T-helper 1 cell treated with Interleukin-12 subunit alpha and Interleukin-12 subunit beta and Interleukin-4 antibody, amounts not matched to agents 30 μg/mL and 1 μg/mL, for 36 hours (primary cell): ENCODE data around the gene C17orf78.
"Not testable (repeated sequence)": the region's sequence is repeated elsewhere in the genome, so short reads cannot be mapped to it uniquely, and the experiment has no call there.

Experiments used
- H3K27ac Mint-ChIP-seq: one replicate; pipeline ENCODE4 v1.8.0; 2021; ENCODE audit warnings: mild to moderate bottlenecking, mixed read lengths
- H3K27me3 Mint-ChIP-seq: one replicate; pipeline ENCODE4 v1.8.0; 2021; ENCODE audit warnings: low read depth, mixed read lengths
- H3K36me3 Mint-ChIP-seq: one replicate; pipeline ENCODE4 v1.8.0; 2021; ENCODE audit warnings: low read depth, mixed read lengths
- H3K4me1 Mint-ChIP-seq: one replicate; pipeline ENCODE4 v1.8.0; 2021; ENCODE audit warnings: low read depth, mixed read lengths
- H3K4me3 Mint-ChIP-seq: one replicate; pipeline ENCODE4 v1.8.0; 2021; ENCODE audit warnings: mild to moderate bottlenecking, moderate library complexity, mixed read lengths
- H3K9me3 Mint-ChIP-seq: one replicate; pipeline ENCODE4 v1.8.0; 2021; ENCODE audit warnings: mixed read lengths

C17orf78 gene

GRCh38 chr17:37365589-37365988 is 10.2 kb upstream of the C17orf78 start:
- Mint-ChIP-seq H3K27ac (no peak overlapping the region), H3K4me1 (no peaks in the 10 kb centered on the region), H3K27me3 (no peaks in the 10 kb centered on the region)

GRCh38 chr17:37368577-37368976 is 7.2 kb upstream of the C17orf78 start:
- H3K4me1 Mint-ChIP-seq = peaks cover 8% of the 10 kb centered on the region
- H3K27ac Mint-ChIP-seq = no peak overlapping the region
- H3K9me3 Mint-ChIP-seq = no peaks in the 10 kb centered on the region
- H3K36me3 Mint-ChIP-seq = no peaks in the 10 kb centered on the region
- no peak overlapping the region for H3K4me3 Mint-ChIP-seq
- H3K27me3 Mint-ChIP-seq = no peaks in the 10 kb centered on the region

More at GRCh38 chr17:37365589-37365988, 10.2 kb upstream of the C17orf78 start:
- Mint-ChIP-seq H3K4me3 (no peak overlapping the region), H3K36me3 (no peaks in the 10 kb centered on the region), H3K9me3 (no peaks in the 10 kb centered on the region)

- H3K27ac Mint-ChIP-seq = no peak overlapping the region
- H3K4me1 Mint-ChIP-seq = peaks cover 9% of the 10 kb centered on the region
- H3K27me3 Mint-ChIP-seq = no peaks in the 10 kb centered on the region
- no peaks in the 10 kb centered on the region for H3K9me3 Mint-ChIP-seq
- H3K4me3 Mint-ChIP-seq = no peak overlapping the region
- H3K36me3 Mint-ChIP-seq = no peaks in the 10 kb centered on the region
These were observed 2.1 kb upstream of the C17orf78 start for GRCh38 chr17:37373530-37374159.

DNA sequence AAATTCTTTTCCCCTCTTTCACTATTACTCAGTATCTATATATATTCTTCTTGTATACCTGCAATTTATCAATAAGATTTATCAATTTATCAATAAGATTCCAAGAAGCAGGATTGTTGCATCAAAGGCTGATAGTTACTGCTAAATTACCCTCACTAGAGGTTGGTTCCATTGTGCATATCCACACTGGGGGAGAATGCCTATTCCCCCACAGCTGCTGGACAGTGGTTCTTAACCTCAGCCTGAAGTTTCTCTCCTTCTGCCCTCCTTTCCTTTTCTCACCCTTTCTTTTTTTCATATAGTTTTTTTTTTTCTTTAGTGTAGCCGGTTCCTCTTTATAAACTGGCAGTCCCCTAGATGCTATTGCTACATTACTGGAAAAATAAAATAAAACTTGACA is 6.3 kb downstream of the C17orf78 start:
- Mint-ChIP-seq H3K9me3 (no peaks in the 10 kb centered on the region), H3K27ac (no peak overlapping the region), H3K4me1 (no peaks in the 10 kb centered on the region), H3K36me3 (no peaks in the 10 kb centered on the region), H3K27me3 (no peaks in the 10 kb centered on the region), H3K4me3 (no peak overlapping the region)

DNA sequence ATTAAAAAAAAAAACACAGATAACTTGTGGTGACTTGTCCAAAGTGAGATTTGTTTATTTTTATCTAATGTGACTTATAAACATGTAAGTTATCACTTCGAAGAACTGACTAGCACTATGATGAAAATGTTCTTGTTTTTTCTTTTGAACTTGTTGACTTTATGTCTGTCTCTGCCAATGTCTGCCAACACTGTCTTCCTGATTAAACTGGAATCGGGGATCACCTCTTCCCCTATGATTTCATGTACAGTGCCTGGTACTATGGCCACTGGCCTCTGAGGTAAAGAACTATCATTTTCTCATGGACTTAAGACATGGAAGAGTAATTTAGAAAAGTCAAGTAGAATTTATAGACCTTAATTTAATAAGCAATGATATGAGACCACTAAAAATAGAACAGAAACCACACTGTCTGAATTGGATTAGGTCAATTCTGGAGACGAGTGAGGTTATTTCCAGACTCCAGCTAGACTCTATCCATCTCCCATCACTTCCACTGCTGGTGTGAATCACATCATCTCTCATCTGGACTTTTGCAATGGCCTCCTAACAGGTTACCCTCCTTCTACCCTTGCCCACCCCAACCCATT is 8.9 kb downstream of the C17orf78 start:
- H3K36me3 Mint-ChIP-seq = no peaks in the 10 kb centered on the region
- no peaks in the 10 kb centered on the region for H3K9me3 Mint-ChIP-seq
- H3K27ac Mint-ChIP-seq = no peak overlapping the region
- H3K4me3 Mint-ChIP-seq = no peak overlapping the region
- H3K27me3 Mint-ChIP-seq = no peaks in the 10 kb centered on the region
- H3K4me1 Mint-ChIP-seq = peaks cover 2% of the 10 kb centered on the region

- H3K9me3 Mint-ChIP-seq = no peaks in the 10 kb centered on the region
- no peak overlapping the region for H3K27ac Mint-ChIP-seq
- no peaks in the 10 kb centered on the region for H3K27me3 Mint-ChIP-seq
- no peak overlapping the region for H3K4me3 Mint-ChIP-seq
- H3K4me1 Mint-ChIP-seq = peaks cover 2% of the 10 kb centered on the region
- H3K36me3 Mint-ChIP-seq = no peaks in the 10 kb centered on the region
These were observed 9.7 kb downstream of the C17orf78 start for GRCh38 chr17:37385474-37385990.

- H3K9me3 Mint-ChIP-seq = no peaks in the 10 kb centered on the region
- no peak overlapping the region for H3K4me3 Mint-ChIP-seq
- H3K4me1 Mint-ChIP-seq = peaks cover 5% of the 10 kb centered on the region
- H3K27ac Mint-ChIP-seq = no peak overlapping the region
- no peaks in the 10 kb centered on the region for H3K27me3 Mint-ChIP-seq
- no peaks in the 10 kb centered on the region for H3K36me3 Mint-ChIP-seq
These were observed 10.7 kb downstream of the C17orf78 start for GRCh38 chr17:37386462-37386861.

GRCh38 chr17:37388266-37388665 is 12.5 kb downstream of the C17orf78 start:
- Mint-ChIP-seq H3K27me3 (no peaks in the 10 kb centered on the region), H3K4me1 (peaks cover 18% of the 10 kb centered on the region), H3K36me3 (no peaks in the 10 kb centered on the region), H3K4me3 (no peak overlapping the region), H3K9me3 (no peaks in the 10 kb centered on the region), H3K27ac (no peak overlapping the region)

DNA sequence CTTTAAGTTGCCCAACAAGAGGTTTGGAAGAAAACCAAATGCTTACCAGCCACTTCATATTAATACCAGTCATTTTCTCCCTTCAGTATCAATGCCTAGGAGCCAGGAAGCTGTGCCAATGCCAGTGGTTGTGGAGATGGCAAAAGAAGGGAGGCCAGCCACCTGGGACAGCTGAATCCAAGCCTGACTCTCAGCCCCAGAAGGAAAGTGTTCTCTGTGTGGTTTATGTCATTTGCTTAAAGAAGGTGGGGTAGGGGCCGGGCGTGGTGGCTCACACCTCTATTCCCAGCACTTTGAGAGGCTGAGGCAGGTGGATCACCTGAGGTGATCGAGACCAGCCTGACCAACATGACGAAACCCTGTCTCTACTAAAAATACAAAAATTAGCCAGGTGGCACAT is 13.4 kb downstream of the C17orf78 start:
- peaks cover 19% of the 10 kb centered on the region for H3K4me1 Mint-ChIP-seq
- H3K36me3 Mint-ChIP-seq = no peaks in the 10 kb centered on the region
- H3K27ac Mint-ChIP-seq = no peak overlapping the region
- no peak overlapping the region for H3K4me3 Mint-ChIP-seq
- no peaks in the 10 kb centered on the region for H3K9me3 Mint-ChIP-seq
- no peaks in the 10 kb centered on the region for H3K27me3 Mint-ChIP-seq

DNA sequence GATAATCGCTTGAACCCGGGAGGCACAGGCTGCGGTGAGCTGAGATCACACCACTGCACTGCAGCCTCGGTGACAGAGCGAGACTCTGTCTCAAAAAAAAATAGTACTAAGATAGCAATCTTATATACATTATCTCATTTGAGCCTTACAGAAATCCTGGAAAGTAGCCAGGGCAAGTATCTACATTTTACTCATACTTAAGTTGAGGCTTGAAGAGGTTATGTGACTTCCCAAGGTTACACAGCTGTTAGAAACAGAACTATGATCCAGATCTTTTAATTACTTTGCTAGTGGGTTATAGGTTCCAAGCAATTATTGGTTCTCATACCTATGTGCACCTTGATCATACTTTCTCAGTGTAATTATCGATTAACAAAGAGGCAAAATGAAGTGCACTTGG is 15.4 kb downstream of the C17orf78 start:
- Mint-ChIP-seq H3K4me1 (peaks cover 19% of the 10 kb centered on the region), H3K36me3 (no peaks in the 10 kb centered on the region), H3K4me3 (no peak overlapping the region), H3K9me3 (no peaks in the 10 kb centered on the region), H3K27me3 (no peaks in the 10 kb centered on the region), H3K27ac (no peak overlapping the region)

- H3K27me3 Mint-ChIP-seq = no peaks in the 10 kb centered on the region
- no peaks in the 10 kb centered on the region for H3K36me3 Mint-ChIP-seq
- no peak overlapping the region for H3K4me3 Mint-ChIP-seq
- H3K9me3 Mint-ChIP-seq = no peaks in the 10 kb centered on the region
- peak overlapping the region; percentile 8 for H3K27ac Mint-ChIP-seq
- peaks cover 19% of the 10 kb centered on the region for H3K4me1 Mint-ChIP-seq
These were observed 16.3 kb downstream of the C17orf78 start for GRCh38 chr17:37392024-37392590.

- H3K27ac Mint-ChIP-seq = no peak overlapping the region
- peaks cover 21% of the 10 kb centered on the region for H3K4me1 Mint-ChIP-seq
- H3K36me3 Mint-ChIP-seq = no peaks in the 10 kb centered on the region
- H3K4me3 Mint-ChIP-seq = no peak overlapping the region
- no peaks in the 10 kb centered on the region for H3K9me3 Mint-ChIP-seq
- no peaks in the 10 kb centered on the region for H3K27me3 Mint-ChIP-seq
These were observed 17.6 kb downstream of the C17orf78 start for GRCh38 chr17:37393352-37393751.

GRCh38 chr17:37399265-37399803 is 23.5 kb downstream of the C17orf78 start:
- Mint-ChIP-seq H3K4me1 (peaks cover 12% of the 10 kb centered on the region), H3K36me3 (peaks cover 2% of the 10 kb centered on the region), H3K27ac (no peak overlapping the region), H3K9me3 (no peaks in the 10 kb centered on the region), H3K4me3 (no peak overlapping the region), H3K27me3 (no peaks in the 10 kb centered on the region)

DNA sequence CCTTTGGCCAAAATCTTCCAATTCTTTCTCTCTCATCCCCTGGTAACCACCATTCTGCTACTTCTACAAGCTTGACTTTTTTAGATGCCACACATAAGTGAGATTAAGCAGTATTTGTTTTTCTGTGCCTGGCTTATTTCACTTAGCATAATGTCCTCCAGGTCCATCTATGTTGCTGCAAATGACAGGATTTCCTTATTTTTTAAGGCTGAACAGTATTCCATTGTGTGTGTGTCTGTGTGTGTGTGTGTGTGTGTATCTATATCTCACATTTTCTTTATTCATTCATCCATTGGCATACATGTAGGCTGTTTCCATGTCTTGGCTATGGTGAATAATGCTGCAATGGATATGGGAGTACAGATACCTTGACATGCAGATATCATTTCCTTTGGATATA is 24.7 kb downstream of the C17orf78 start:
- H3K36me3 Mint-ChIP-seq = peaks cover 7% of the 10 kb centered on the region
- no peak overlapping the region for H3K4me3 Mint-ChIP-seq
- peaks cover 21% of the 10 kb centered on the region for H3K4me1 Mint-ChIP-seq
- H3K27me3 Mint-ChIP-seq = no peaks in the 10 kb centered on the region
- H3K27ac Mint-ChIP-seq = no peak overlapping the region
- no peaks in the 10 kb centered on the region for H3K9me3 Mint-ChIP-seq

DNA sequence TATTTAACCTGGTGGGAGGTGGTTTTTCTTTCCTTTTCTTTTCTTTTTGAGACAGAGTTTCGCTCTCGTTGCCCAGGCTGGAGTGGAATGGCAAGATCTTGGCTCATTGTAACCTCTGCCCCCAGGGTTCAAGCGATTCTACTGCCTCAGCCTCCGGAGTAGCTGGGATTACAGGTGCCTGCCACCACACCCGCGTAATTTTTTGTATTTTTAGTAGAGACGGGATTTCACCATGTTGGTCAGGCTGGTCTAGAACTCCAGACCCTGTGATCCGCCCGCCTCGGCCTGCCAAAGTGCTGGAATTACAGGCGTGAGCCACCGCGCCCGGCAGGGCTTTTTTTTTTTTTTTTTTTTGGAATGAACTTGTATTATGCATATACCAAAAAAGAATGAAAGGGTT is 29.7 kb downstream of the C17orf78 start:
- H3K27me3 Mint-ChIP-seq, H3K9me3 Mint-ChIP-seq: not testable (repeated sequence)
- Mint-ChIP-seq H3K4me3 (peak overlapping the region; percentile 97), H3K27ac (peak overlapping the region; percentile 94), H3K4me1 (peaks cover 30% of the 10 kb centered on the region), H3K36me3 (peaks cover 12% of the 10 kb centered on the region)
